Suprapubic skin (tissue), 4 donors: ENCODE measurements around the gene SLC39A13.

ENCODE experiments used
- CTCF ChIP-seq, 2 donors: fragments of 200-600 bp in 1 of 2; fragments of 450-650 bp in 1 of 2; sonication (generic) in 1 of 2; IDR thresholded peaks; one replicate each; pipeline ENCODE4 v1.5.1; 2016 to 2019; ENCODE audit warnings: antibody characterized with exemption in 2 of 2, mild to moderate bottlenecking in 1 of 2, moderate library complexity in 1 of 2
- POLR2A ChIP-seq, 2 donors: fragments of 450-650 bp; IDR thresholded peaks; one replicate each; pipeline ENCODE4 v1.6.1; 2017; ENCODE audit warnings: antibody characterized with exemption in 2 of 2, mild to moderate bottlenecking in 2 of 2, moderate library complexity in 2 of 2
- POLR2AphosphoS5 ChIP-seq, 3 donors: sonication (generic); formaldehyde crosslinking; IDR thresholded peaks; one replicate each; pipeline ENCODE4 v1.6.1; 2017; ENCODE audit warnings: antibody characterized with exemption in 3 of 3

- TF ChIP-seq POLR2AphosphoS5 (IDR thresholded peaks at IDR 0.05) (no peak), CTCF (IDR thresholded peaks at IDR 0.05) (no peak), POLR2A (IDR thresholded peaks at IDR 0.05) (no peak)
Observed at GRCh38 chr11:47415091-47415854, 6.9 kb downstream of the SLC39A13 start.
